GM08714 (cell line): ENCODE results near the gene NOL3.

Experiments
- H3K4me3 ChIP-seq: fragments of 200-500 bp; sonication (Bioruptor generic); 2 replicates; pipeline ENCODE4 v1.5.1; 2014; ENCODE audit warnings: mild to moderate bottlenecking, low read length, inconsistent platforms
- ZNF274 ChIP-seq: IDR thresholded peaks from 2 replicates; pipeline ENCODE4 v1.6.1; 2012; ENCODE audit warnings: mild to moderate bottlenecking, low read depth, low read length

The NOL3 gene

GRCh38 chr16:67208154-67208896 is 38.0 kb downstream of the NOL3 start:
- H3K4me3 ChIP-seq: no peak overlapping the region
- no peak for TF ChIP-seq ZNF274

DNA sequence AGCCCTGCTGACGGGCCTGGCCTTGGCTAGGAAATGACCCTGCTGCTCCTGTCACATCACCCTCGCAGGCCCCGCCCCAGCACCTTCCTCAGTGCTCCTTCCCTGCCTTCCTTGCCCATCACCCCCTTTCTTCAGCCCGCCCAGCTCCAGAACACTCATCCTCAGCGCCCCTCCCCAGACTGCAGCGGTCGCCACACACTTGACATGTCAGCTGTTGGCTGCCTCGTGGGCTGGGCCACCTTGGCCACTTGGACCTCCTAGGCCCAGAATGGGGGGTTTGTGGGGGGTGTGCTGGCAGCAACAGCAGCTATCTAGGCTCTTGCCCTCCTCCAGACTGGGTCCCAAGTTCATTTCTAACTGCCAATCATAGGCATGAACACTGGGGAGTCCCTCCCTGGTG is 39.2 kb downstream of the NOL3 start:
- TF ChIP-seq ZNF274: no peak
- H3K4me3 ChIP-seq: no peak overlapping the region

GRCh38 chr16:67210069-67210937 is 40.0 kb downstream of the NOL3 start:
- no peak overlapping the region for H3K4me3 ChIP-seq
- TF ChIP-seq ZNF274: no peak

DNA sequence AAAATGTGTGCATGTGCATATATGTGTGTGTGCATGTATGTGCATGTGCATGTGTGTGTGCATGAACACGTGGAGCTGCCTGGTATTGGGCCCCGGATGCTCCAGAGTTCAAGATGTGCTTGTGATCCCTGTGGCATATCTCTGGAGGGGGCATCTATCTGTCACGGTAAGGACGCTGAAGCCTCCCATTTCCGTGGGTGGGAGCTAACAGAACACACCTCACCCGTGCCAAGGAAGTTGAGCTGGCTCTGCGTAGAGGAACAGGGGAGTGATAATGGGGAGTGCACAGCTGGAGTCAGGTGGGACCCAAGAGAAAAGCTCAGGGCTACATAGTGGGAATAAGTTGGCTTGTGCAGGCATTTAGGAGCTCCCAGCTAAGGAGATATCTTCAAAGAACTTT is 41.3 kb downstream of the NOL3 start:
- TF ChIP-seq ZNF274: no peak

DNA sequence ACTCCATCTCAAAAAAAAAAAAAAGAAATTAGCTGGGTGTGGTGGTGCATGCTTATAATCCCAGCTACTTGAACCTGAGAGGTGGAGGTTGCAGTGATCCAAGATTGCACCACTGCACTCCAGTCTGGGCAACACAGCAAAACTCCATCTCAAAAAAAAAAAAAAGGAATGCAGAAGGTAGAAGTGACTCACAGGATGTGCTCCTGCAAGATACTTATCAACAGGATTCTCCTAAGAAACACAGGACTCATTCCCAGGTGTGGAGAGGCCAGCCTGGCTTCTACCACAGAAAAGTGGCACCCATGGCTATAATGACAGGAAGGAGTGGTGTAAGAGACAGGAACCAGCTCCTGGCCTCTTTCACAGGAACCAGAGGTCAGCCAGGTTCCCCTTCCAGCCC is 42.4 kb downstream of the NOL3 start:
- no peak overlapping the region for H3K4me3 ChIP-seq
- TF ChIP-seq ZNF274: no peak

More for the DNA sequence above, 41.3 kb downstream of the NOL3 start:
- no peak overlapping the region for H3K4me3 ChIP-seq

- TF ChIP-seq ZNF274: no peak
- no peak overlapping the region for H3K4me3 ChIP-seq
These were observed 43.1 kb downstream of the NOL3 start for GRCh38 chr16:67213197-67214019.

DNA sequence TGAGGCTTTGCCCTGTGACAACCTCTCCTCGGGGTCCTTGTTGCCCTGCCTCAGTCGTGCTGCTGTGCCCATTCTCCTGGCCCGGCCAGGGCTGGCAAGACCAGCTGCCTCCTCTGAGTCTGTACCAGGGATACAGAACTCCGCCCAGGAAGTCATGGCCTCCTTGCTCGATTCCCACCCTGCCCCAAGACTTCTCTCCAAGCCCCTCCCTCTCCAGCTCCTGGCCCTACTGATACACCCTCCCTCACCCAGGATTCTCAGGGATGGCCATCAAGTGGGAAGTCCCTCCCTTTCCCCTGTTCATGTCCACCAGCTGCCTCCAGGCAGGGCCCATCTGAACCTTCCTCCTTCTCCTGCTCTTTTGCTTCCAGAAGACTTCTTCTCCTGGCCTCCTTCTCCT is 45.4 kb downstream of the NOL3 start:
- no peak for TF ChIP-seq ZNF274
- H3K4me3 ChIP-seq: no peak overlapping the region

DNA sequence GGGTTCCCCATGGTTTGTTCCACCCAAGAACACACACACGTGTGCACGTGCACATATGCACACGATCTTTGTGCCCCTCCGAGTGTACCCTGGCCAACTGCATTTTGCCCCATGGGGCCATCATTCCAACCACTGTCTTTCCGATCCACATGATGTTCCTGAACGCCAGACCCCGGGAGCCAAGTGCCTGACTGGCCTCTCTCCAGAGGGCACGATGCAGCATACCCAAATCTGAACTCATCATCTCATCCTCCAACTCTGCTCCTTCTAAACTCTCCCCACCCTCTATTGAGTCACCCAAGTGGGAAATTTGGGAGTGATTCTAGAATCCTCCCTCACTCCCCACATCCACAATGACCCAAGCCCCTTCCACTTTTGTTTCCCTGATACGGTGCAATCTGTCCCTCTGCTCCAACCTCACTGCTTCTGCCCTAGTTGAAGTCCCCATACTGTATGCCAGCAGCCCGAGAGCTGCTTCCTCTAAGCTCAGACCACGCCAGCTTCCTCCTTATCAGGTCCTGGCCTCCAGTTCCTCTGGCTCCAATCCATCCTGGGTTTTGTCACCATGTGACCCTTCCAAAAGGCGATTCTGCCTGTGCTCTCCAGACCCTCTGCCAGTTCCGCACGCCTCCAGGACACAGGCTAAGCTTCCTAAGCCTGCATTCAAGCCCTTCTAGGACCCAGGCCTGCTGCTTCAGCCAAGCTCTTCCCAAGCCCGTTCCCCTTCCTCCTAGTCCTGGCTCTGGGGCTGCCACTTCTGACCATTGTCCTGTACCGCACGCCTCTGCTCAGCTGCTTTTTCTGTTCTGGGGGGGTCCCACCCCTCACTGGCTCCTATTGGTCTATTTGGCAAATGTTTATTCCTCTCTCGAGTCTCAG is 46.5 kb downstream of the NOL3 start:
- no peak for TF ChIP-seq ZNF274
- no peak overlapping the region for H3K4me3 ChIP-seq

GRCh38 chr16:67223992-67224391 is 53.7 kb downstream of the NOL3 start:
- TF ChIP-seq ZNF274: no peak
- H3K4me3 ChIP-seq: no peak overlapping the region
